Measurements from ENCODE around the gene IL1RAP. TPM values are rescaled to one million over a fixed set of nuclear protein-coding genes. Genes with fewer than 3 reads are reported as not detected.

IL1RAP gene
- total RNA-seq, 1 donor from 2014 or later, result 32.0 TPM

DNA sequence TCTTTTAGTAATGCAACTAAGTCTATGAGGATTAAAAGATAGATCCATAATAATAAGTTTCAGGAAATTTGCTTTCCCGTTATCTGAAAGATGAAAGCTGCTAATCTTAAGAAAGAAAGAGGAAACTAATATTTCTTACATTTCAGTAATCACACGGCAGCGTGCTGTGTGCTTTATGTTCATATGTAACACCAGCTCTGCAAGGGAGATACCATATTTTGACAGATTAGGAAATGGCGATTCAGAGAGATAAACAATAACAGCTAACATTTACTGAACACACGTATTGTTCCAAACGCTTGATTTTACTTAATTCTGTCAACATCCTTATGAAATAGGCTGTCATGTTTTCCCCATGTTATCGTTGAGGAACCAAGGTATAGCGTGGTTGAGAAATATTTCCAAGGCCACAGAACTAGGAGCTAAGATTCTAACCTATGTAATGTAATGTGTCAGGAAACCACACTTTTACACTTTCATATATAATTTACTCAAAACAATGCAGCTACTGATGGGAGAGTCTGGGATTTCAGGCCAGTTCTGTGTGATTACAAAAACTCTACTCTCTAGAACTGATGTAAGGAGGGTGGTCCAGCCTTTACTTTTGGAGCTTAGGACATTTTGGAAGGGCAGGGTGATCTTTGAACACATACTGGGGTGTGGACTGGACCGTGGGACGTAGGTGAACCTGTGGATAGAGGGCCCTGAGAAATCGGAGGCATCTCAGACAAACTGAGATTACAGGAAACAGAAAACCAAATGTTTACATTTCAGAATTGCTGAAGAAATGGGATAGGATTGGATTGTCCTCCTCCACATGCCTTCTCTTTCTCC is 100.6 kb downstream of the IL1RAP start:
- no peak for DNase-seq (ENCODE audit: low spot score)

DNA sequence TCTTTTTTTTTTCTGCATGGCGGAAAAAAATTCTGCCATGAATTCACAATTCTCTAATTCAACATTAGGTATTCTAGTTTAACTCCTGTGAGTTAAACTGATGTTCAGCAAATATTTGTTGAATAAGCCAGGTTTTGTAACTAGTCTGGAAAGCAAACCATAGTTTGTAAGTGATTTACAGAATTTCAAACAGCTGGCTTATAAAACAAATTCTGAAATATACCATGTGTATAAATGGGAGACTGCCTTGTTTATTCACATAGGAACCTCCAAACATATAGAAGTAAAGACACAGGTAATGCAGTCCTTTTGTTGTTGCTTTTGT is 101.1 kb downstream of the IL1RAP start:
- DNase-seq (ENCODE audit: low spot score), result no peak

DNA sequence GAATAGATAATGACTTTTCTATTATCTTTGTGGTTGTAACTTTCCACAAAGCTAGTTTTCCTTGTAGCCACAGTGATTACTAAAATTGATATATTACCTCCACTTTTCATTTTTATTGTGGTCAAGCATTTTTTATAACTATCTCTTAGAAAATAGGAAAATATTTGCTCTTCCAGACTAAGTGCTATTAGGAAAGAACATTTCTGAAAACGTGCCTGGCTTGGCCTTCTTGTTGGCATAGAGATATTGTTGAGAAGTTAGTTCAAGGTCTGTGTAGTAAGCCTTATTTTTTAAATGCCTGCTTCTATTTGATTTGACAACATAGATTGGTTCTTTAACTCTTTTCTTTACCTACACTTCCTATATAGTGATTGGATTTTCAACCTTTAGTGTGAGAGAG is 101.7 kb downstream of the IL1RAP start:
- no peak for DNase-seq (ENCODE audit: low spot score)

DNA sequence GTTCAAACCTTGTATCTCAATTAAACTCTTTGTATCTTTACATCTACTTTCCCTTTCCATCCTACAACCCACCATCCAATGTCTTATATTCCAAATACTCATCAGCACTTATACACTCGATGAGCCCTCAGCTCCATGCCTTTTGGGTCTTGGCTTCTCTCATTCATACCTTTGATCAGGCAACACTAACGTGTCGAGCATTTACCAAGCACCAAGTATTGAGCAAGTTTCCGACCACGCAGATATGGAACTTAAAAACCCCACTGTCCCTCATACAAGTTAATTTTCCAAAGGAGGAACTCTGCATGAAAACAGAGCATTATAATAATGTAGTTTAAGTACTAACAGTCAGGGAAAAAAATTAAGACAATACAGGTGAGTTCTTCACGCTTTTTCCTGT is 102.8 kb downstream of the IL1RAP start:
- no peak for DNase-seq (ENCODE audit: low spot score)

DNA sequence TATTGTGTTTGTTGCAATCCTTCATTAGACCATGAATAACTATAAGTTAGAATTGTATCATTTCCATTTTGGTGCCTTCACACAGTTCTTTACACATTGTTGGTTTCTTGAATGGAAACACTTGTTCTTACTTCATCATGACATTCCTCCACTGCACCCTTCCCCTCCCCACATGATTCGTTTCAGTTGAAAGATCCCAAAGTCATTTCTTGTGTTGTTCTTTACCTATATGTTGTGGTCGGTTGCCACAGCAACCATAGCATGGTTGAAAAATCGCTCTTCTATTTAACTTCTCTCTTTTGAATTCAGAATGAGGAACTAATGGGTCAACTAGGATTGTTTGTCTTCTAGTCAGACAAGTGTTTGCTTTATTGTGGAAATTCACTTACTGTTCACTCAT is 103.3 kb downstream of the IL1RAP start:
- no peak for DNase-seq (ENCODE audit: low spot score)

DNA sequence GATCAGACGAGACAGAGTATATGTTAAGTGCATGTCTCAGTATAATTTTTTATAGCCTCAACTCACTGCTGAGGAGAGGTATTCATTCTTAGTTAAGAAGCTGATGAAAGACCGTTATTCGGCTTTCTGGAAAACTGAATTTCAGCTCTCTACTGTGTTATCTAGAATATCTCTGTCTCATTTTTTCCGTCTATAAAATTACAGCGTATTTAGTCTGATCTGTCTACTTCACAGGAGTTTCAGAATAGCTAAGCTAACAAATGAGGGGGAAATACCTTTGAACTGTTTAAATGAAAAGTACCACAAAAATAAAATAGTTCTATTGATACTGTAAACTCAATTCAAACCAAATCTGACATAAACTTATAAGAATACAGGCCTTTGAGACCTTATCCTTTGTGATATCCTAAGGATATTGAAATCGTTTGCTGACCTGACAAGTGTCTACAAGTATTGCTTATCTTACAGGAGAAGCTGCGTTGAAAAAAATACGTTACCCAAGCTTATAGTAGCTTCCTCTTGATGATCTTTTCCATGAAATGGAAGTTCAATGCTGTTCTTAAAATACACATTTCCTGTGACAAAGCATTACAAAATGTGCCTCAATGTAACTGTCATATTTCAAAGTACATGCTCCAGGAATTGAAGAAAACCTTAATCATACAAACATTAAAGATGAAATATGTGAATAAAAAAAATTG is 104.6 kb downstream of the IL1RAP start:
- no peak for DNase-seq (ENCODE audit: low spot score)

DNA sequence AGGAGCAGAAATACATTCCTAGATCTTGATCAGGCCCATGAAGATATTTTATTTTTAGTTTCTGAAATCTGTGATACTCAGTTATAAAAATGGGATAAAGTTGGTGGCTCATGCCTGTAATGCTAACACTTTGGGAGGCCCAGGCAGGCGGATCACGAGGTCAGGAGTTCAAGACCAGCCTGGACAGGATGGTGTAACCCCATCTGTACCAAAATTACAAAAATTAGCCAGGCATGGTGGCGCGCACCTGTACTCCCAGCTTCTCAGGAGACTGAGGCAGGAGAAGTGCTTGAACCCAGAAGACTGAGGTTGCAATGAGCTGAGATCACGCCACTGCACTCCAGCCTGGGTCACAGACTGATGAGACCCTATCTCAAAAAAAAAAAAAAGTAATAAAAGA is 105.5 kb downstream of the IL1RAP start:
- DNase-seq (ENCODE audit: low spot score), result no peak

DNA sequence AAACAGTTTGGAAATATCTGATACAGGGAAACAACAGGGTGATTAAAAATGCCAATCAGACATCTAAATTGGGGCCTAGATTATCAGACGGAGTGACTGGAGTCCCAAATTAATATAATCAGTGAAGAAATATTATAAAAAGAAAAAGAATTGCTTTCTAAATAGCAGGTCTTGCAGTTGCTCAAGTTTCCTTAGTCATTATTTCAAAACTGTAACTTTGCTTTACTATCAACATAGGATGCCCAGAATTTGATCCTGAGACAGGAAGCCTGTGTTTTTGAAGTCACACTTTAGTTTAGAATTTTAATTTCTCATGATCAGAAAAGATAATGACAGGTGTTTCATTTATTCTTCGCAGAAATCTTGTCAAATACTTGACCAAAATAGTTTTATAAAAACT is 105.9 kb downstream of the IL1RAP start:
- DNase-seq (ENCODE audit: low spot score), result no peak

DNA sequence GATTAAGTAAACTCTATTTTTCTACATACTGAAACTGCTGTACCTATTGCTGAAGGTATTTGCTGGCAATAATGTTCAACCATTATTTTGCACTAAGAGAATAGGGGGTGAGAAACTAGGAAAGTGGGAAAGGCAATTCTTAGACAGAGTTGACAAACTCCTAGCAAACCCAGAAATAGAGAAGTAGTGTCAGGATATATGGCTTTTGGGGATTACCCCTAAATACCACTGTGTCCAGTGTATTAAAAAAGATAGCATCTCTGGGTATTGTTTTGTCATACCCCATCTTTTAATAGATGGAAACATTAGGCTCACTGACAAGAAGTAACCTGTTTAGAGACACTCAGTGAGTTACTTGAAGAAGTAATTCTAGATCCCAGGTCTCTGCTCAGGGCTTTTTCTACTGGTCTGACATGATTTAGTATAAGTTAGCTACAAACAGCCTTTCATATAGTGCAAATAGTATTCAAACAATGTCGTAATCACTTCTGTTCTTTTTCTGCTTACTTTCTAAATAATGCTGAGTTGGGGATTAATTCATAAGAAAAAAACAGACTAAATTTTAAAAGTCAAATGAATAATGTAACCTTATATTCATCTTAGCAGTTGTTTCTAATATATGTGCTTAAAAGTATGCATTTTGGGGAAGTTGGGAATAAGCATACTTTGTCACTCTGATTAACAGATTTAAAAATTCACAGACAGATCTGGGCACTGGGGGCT is 107.2 kb downstream of the IL1RAP start:
- DNase-seq (ENCODE audit: low spot score), result no peak

DNA sequence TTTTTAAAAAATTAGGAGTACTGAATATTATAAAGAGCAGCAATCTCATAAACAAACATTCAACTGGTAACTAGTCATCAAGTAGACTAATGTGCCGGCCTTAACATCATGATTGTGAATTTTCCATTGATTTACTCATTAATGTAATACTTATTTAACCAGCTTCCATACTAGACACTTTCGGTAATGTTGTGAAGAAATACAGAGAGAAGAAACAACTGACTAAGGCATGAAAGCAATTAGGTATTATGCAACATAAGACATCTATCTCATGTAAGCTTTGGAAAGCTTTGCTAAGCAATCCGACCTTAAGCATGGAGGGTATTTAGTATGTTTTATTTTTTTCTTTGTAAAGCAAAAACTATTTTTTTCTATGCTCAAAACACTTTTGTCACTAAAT is 108.0 kb downstream of the IL1RAP start:
- no peak for DNase-seq (ENCODE audit: low spot score)

DNA sequence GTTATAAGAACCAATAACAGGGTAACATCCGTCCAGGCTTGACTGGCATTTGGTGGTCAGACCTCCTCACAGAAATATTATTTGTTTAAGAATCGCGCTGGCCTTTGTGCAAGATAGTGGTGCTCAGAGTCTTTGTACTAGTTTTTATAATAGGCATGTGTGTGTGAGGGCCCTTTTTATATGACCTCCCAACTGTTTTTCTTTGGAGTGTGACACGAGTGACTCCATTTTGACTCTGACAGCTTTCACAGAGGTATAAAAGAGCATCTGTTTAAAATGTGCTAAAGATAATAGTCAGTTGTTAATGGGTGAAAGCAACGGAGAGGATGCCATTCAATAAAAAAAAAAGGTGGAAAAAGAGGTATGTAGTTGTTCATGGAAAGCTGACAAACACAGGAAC is 110.4 kb downstream of the IL1RAP start:
- DNase-seq (ENCODE audit: low spot score), result no peak

DNA sequence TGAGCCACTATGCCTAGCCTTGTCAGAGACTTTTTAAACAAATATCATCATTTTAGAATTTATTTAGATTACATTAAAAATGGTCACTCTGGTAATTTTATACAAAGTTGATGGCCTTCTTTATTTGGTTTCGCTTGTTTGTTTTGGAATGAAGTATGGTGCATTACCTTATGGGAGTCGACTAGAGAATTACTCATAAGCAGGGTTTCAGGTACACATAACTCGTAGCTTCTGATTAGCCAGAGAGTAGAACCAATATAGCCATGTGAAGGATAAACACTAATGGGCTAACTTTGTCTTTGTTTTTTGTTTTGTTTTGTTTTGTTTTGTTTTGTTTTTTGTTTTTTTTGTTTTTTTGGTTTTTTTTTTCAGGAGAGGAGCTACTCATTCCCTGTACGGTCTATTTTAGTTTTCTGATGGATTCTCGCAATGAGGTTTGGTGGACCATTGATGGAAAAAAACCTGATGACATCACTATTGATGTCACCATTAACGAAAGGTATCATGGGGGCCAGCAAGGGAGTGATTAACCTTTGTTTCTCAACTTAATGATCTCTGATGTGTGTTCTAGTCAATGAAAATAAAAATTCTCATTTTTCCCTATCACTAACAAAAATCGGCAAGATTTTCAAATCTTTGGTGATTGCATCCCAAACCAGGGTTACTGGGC is 113.2 kb downstream of the IL1RAP start:
- DNase-seq (ENCODE audit: low spot score), result no peak

DNA sequence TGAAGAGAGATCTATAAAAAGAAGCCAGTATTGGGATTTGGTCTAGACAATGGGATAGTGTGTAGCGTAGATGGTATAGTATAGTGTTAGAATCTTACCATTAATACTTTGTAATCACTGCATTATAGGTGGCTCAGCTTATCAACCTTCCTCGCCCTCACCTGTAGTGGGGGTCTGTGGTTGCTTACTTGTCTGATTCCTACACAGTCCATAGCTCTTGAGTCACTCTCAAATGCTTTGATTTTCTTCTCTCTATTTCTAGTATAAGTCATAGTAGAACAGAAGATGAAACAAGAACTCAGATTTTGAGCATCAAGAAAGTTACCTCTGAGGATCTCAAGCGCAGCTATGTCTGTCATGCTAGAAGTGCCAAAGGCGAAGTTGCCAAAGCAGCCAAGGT is 115.2 kb downstream of the IL1RAP start:
- no peak for DNase-seq (ENCODE audit: low spot score)

DNA sequence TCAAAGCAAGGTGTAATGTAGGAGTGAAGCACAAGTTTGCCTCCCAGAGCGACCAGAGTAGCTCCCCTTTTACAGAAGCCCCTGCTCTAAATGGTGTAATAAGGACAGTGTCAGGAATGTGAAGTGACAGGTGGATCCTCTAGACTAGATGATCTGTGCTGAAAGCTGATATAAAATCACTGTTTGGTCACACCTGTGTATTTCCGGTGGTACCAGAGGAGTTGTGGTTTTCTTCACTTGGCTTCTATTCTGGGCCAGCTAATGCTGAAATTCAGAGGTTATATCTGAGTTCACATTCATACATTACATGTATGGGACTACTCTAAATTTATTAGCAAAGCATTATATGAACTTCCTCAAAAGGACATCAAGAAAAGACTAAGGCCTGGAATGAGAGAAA is 117.4 kb downstream of the IL1RAP start:
- DNase-seq (ENCODE audit: low spot score), result no peak

DNA sequence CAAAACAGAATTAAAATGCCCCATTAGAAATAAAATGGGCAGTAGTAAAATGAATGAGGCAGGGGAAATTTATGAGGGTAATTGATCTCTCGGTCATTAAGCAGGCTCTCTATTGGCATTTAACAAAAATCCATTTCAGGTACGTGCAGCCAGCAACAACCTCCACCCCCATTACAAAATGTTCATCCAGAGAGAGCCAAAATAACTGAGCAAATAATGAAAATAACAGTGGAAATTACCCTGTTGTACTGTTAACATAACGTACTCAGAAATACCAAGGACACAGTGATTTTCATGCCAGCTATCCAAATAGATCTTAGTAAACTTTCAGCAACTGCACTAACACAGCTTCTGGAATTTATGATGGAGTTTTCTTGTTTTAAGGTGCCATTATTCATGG is 127.7 kb downstream of the IL1RAP start:
- no peak for DNase-seq (ENCODE audit: low spot score)

DNA sequence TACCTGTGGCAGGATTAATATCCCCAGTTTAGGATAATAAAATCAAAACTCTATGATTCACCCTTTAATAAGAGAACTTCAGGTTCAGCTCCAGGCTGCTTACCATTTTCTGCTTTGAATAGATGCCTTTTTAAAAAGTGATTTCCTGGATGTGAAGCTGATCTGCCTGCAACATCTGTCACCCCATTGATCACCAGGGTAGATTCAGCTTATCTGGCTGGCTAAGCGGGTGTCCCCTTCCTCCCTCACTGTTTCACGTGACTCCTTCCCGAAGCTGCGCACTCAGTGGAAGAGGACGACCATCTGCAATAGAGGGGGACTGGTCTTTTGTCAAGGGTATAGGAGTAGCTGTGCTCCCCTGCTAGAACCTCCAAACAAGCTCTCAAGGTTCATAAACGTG is 128.1 kb downstream of the IL1RAP start:
- no peak for DNase-seq (ENCODE audit: low spot score)

DNA sequence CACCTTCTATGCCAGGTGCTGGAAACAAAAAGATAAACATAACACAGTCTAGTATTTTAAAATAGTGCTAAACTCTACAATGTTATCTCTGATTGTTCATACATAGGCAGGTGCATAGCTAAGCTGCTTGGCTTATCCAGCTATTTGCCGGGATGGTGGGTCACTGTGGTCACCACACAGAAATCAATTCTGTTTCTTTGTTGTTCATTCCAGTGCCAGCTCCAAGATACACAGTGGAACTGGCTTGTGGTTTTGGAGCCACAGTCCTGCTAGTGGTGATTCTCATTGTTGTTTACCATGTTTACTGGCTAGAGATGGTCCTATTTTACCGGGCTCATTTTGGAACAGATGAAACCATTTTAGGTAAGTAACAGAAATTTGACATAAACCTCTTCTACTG is 130.2 kb downstream of the IL1RAP start:
- no peak for DNase-seq (ENCODE audit: low spot score)

DNA sequence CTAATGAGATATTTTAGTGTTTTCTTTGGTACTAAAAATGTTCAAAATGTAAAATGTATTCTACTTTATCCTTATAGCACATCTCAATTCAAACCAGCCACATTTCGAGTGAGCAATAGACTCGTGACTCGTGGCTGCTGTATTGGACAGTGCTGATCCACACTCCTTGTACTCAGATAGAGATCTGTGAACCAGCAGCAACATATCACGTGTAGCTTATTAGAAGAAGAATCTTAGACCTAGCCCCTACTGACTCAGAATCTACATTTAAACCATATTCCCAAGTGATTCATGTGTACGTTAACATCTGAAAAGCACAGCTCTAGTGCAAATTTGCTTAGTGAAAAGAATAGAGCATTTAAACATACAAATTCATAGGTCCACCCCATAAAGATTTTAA is 130.9 kb downstream of the IL1RAP start:
- no peak for DNase-seq (ENCODE audit: low spot score)

DNA sequence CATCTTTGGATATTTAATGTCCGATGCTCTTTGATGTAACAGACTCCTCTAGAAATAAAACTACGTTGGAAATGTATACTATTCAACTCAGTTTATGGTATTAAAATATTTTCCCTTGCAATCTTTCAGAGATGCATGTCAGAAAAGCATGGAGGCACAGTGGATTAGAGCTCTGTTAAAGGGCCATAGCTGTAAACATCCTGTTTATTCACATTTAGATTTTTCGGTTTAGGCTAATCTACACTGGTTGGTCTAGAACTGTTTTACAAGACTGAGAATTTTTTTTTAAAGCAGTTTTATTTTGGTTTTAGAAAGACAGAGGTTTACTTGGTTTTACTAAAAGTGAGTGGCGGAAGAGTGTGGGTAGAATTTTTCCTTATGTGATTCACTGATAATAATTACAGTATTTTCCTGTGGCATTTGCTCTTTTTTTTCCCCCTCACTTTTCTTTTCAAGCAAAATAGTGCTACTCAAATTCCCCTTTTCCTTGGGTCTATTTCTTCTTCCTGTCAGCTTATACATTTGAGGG is 132.1 kb downstream of the IL1RAP start:
- no peak for DNase-seq (ENCODE audit: low spot score)

DNA sequence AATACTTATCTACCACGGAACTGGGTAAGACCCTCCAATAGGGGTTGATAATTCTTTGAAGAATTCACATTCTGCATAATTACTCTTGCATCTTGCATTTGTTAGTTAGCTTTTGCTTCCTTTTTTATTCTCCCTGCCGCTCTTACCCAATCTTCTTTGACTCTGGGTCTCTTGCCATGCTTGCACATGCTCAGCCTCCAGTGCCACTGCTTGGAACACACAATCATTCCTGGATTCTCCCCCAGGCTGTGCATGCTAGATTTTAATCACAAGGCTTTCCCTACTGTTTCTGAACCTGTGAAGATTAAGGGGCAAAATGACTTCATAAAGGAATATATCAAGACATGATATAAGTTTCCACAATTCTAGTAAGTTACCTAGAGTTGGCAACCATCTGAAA is 133.1 kb downstream of the IL1RAP start:
- DNase-seq (ENCODE audit: low spot score), result no peak

DNA sequence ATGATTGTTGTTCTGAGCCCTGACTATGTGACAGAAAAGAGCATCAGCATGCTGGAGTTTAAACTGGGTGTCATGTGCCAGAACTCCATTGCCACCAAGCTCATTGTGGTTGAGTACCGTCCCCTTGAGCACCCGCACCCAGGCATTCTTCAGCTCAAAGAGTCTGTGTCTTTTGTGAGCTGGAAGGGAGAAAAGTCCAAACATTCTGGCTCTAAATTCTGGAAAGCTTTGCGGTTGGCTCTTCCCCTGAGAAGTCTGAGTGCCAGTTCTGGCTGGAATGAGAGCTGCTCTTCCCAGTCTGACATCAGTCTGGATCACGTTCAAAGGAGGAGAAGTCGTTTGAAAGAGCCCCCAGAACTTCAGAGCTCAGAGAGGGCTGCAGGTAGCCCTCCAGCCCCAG is 142.0 kb downstream of the IL1RAP start:
- no peak for DNase-seq (ENCODE audit: low spot score)

DNA sequence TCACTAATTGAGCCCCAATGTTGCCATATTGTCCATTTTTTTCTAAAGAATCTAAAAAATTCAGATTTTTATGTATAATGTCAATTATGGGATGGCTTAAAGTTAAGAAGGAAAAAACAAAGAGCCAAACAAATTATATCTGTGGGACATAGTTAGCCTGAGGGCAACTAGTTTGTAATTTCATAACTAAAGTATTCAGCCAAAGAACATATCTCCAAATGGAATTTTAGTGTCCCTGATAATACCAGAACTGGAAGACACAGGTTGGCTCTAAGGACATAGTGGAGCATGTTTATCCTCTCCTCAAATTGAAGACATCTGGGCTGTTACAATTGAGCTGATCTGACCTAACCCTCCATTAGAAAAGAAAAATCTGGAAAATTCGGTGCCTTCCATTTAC is 144.2 kb downstream of the IL1RAP start:
- DNase-seq (ENCODE audit: low spot score), result no peak
